Prostate gland (tissue), 2 donors: ENCODE results near the gene ITPRID1.

Source experiments
- POLR2A ChIP-seq: fragments of 450-650 bp; IDR thresholded peaks from one replicate; pipeline ENCODE4 v1.6.1; 2016; ENCODE audit warnings: antibody characterized with exemption, mild to moderate bottlenecking
- POLR2AphosphoS5 ChIP-seq: sonication (generic); formaldehyde crosslinking; IDR thresholded peaks from one replicate; pipeline ENCODE4 v1.6.1; 2017; ENCODE audit warnings: antibody characterized with exemption
- TF ChIP-seq, protein P1 (sequence below), 4 experiments: fragments of 200-600 bp in 2 of 4; fragments of 450-650 bp in 2 of 4; sonication (generic) in 2 of 4; IDR thresholded peaks; 1 replicate in 3 of 4; 2 replicates in 1 of 4; pipeline ENCODE4 v1.5.1; 2016 to 2019; ENCODE audit warnings: antibody characterized with exemption in 4 of 4, mild to moderate bottlenecking in 2 of 4, moderate library complexity in 2 of 4

DNA sequence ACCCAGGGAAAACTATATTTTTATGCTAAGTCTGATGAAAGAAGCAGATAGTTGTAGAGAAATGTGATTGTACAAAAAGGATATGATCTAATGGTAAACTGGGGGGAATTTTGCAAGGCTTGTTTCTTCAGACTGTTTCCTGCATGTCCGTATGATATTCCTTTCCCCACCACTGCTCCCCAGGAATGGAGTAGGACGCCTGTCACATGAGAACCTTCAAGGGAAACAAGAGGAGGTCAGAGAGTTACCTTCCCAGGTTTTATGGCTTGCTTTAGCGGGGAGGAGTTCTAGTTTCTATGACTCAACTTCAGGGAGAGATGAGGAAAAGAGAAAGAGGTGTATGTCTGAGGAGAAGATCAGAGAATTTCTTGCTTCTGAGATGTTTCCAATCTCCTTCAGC is 16.4 kb upstream of the ITPRID1 start:
- TF ChIP-seq, protein P1, sequence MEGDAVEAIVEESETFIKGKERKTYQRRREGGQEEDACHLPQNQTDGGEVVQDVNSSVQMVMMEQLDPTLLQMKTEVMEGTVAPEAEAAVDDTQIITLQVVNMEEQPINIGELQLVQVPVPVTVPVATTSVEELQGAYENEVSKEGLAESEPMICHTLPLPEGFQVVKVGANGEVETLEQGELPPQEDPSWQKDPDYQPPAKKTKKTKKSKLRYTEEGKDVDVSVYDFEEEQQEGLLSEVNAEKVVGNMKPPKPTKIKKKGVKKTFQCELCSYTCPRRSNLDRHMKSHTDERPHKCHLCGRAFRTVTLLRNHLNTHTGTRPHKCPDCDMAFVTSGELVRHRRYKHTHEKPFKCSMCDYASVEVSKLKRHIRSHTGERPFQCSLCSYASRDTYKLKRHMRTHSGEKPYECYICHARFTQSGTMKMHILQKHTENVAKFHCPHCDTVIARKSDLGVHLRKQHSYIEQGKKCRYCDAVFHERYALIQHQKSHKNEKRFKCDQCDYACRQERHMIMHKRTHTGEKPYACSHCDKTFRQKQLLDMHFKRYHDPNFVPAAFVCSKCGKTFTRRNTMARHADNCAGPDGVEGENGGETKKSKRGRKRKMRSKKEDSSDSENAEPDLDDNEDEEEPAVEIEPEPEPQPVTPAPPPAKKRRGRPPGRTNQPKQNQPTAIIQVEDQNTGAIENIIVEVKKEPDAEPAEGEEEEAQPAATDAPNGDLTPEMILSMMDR (IDR thresholded peaks at IDR 0.05): no peak
- no peak for TF ChIP-seq POLR2AphosphoS5
- no peak for TF ChIP-seq POLR2A
